GM12878 (cell line): ENCODE data around the gene CLEC4G. TPM values are rescaled to one million over a fixed set of nuclear protein-coding genes. Genes with fewer than 3 reads are reported as not detected.

Experiments
- ATAC-seq: fragments of 200-7000 bp; cut with Tn5 transposase; 3 replicates; pipeline ENCODE4 v1.9.1; 2020; ENCODE audit warnings: mild to moderate bottlenecking, moderate library complexity
- BruUV-seq: library from RNA; stranded (reverse); fragments of 400-500 nt; replicated peaks from 2 replicates; lab custom pipeline; 2021; lab: Mats Ljungman, UMichigan
- CTCF ChIA-PET: fragments of 300-600 bp; sonication (Branson Sonifier 250); formaldehyde crosslinking; extraction: SDS; loops from one replicate; lab custom pipeline; 2021; ENCODE audit warnings: inconsistent platforms; lab: Yijun Ruan, JAX
- POLR2A ChIA-PET: fragments of 350-600 bp; formaldehyde crosslinking; extraction: SDS; loops from one replicate; lab custom pipeline; 2021; ENCODE audit warnings: inconsistent platforms; lab: Charles Lee
- RAD21 ChIA-PET: fragments of 300-600 bp; sonication (Branson Sonifier 250); formaldehyde crosslinking; loops from one replicate; lab custom pipeline; 2023; ENCODE audit warnings: antibody characterized with exemption; ENCODE audit not compliant: unreplicated experiment; lab: Charles Lee
- SMC1A ChIA-PET: fragments of 300-600 bp; sonication (Branson Sonifier 250); formaldehyde crosslinking; loops from one replicate; lab custom pipeline; 2023; ENCODE audit not compliant: unreplicated experiment, uncharacterized antibody; lab: Charles Lee
- DNase-seq: peaks from one replicate; pipeline ENCODE4 v3.0.0-alpha.2; 2011; ENCODE audit warnings: low read depth, low spot score
- FAIRE-seq: peaks from 3 replicates; lab custom pipeline; 2011; peaks lifted over from hg19 to GRCh38; lab: Jason Lieb, UNC
- H2AFZ ChIP-seq: 2 replicates; pipeline ENCODE4 v1.6.0; 2011; ENCODE audit warnings: low read depth, low read length, control low read depth; ENCODE audit not compliant: control insufficient read depth
- H3K27ac ChIP-seq: 2 replicates; pipeline ENCODE4 v1.5.1; 2011; ENCODE audit warnings: control low read depth; ENCODE audit not compliant: control insufficient read depth, insufficient read depth
- H3K27me3 ChIP-seq, 2 experiments: replicated peaks in 1 of 2; 2 replicates each; pipeline versions ENCODE4 v1.6.0 to v1.6.1; 2011; ENCODE audit warnings: low read length in 1 of 2; ENCODE audit not compliant: control insufficient read depth in 2 of 2, insufficient read depth in 2 of 2
- H3K36me3 ChIP-seq, 2 experiments: 2 replicates each; pipeline ENCODE4 v1.5.1; 2011; ENCODE audit warnings: low read length in 1 of 2; ENCODE audit not compliant: control insufficient read depth in 2 of 2, insufficient read depth in 2 of 2
- H3K4me1 ChIP-seq: 2 replicates; pipeline ENCODE4 v1.6.1; 2011; ENCODE audit warnings: mild to moderate bottlenecking, low read length, moderate library complexity, mixed read lengths; ENCODE audit not compliant: control insufficient read depth, insufficient read depth
- H3K4me2 ChIP-seq: 2 replicates; pipeline ENCODE4 v1.6.0; 2011; ENCODE audit warnings: control low read depth; ENCODE audit not compliant: control insufficient read depth, insufficient read depth
- H3K4me3 ChIP-seq: fragments of 200-600 bp; sonication (generic); 2 replicates; pipeline ENCODE4 v1.5.1; 2016
- H3K79me2 ChIP-seq: 2 replicates; pipeline ENCODE4 v1.6.0; 2011; ENCODE audit warnings: low read length; ENCODE audit not compliant: control insufficient read depth, insufficient read depth
- H3K9ac ChIP-seq: 2 replicates; pipeline ENCODE4 v1.8.0; 2011; ENCODE audit warnings: low read length, control low read depth, mixed read lengths; ENCODE audit not compliant: control insufficient read depth, insufficient read depth
- H3K9me3 ChIP-seq: replicated peaks from 3 replicates; pipeline ENCODE4 v1.5.1; 2011; ENCODE audit warnings: mild to moderate bottlenecking, low read length; ENCODE audit not compliant: control insufficient read depth, insufficient read depth
- H4K20me1 ChIP-seq: 2 replicates; pipeline ENCODE4 v1.6.0; 2011; ENCODE audit not compliant: control insufficient read depth, insufficient read depth
- BCL11A ChIP-seq: IDR thresholded peaks from 2 replicates; pipeline ENCODE4 v1.6.1; 2011; ENCODE audit warnings: low read depth, low read length
- EED ChIP-seq: sonication (generic); IDR thresholded peaks from 2 replicates; pipeline ENCODE4 v1.6.1; 2016; ENCODE audit warnings: antibody characterized with exemption, low read depth
- FOS ChIP-seq: IDR thresholded peaks from 3 replicates; pipeline ENCODE4 v1.6.1; 2011; ENCODE audit warnings: borderline replicate concordance; ENCODE audit not compliant: insufficient read length; ENCODE audit errors: extremely low read depth
- JUNB ChIP-seq: IDR thresholded peaks from 2 replicates; pipeline ENCODE4 v1.6.1; 2016; ENCODE audit warnings: antibody characterized with exemption, mild to moderate bottlenecking
- SKIL ChIP-seq: fragments of 450-650 bp; IDR thresholded peaks from 2 replicates; pipeline ENCODE4 v1.6.1; 2017; ENCODE audit warnings: mild to moderate bottlenecking, low read depth, inconsistent platforms; ENCODE audit not compliant: poor library complexity, severe bottlenecking
- SP1 ChIP-seq: IDR thresholded peaks from one replicate; pipeline ENCODE4 v1.6.1; 2011; ENCODE audit warnings: low read depth, low read length
- STAT1 ChIP-seq: fragments of 450-650 bp; conservative IDR thresholded peaks from 2 replicates; pipeline ENCODE4 v1.6.1; 2014; ENCODE audit warnings: antibody characterized with exemption, mild to moderate bottlenecking
- TBL1XR1 ChIP-seq: IDR thresholded peaks from 2 replicates; pipeline ENCODE4 v1.6.1; 2012; ENCODE audit warnings: low read depth, low read length, improper control_type of control experiment
- ZNF217 ChIP-seq: fragments of 450-650 bp; IDR thresholded peaks from 2 replicates; pipeline ENCODE4 v1.6.1; 2017; ENCODE audit warnings: antibody characterized with exemption, mild to moderate bottlenecking
- ZNF24 ChIP-seq: fragments of 450-650 bp; IDR thresholded peaks from 2 replicates; pipeline ENCODE4 v1.6.1; 2017; ENCODE audit warnings: antibody characterized with exemption, mild to moderate bottlenecking
- ZSCAN29 ChIP-seq: fragments of 450-650 bp; IDR thresholded peaks from 2 replicates; pipeline ENCODE4 v1.6.1; 2017; ENCODE audit warnings: mild to moderate bottlenecking, moderate library complexity
- ZZZ3 ChIP-seq: IDR thresholded peaks from 2 replicates; pipeline ENCODE4 v1.6.1; 2011; ENCODE audit warnings: low read depth; ENCODE audit not compliant: control insufficient read depth, insufficient read length
- WGBS: methylation state at CpG from one replicate; pipeline ENCODE4 v1.1.6; 2016; ENCODE audit warnings: low lambda C conversion rate; ENCODE audit not compliant: insufficient replicate concordance, insufficient coverage; ENCODE audit errors: missing lambda C conversion rate; 5-methylcytosine and 5-hydroxymethylcytosine counted together
- in situ Hi-C: fragments of 300-500 bp; cut with MboI; formaldehyde crosslinking; loops from 9 replicates; pipeline ENCODE4 v1.14.3; 2018; ENCODE audit warnings: mixed read lengths
- intact Hi-C: fragments of 100-400 bp; cut with micrococcal nuclease; formaldehyde crosslinking; loops from one replicate; pipeline ENCODE4 v1.14.2; 2022; ENCODE audit not compliant: unreplicated experiment
- polyA plus RNA-seq, 11 experiments: library from polyadenylated mRNA; depleted of rRNA in 4 of 11; unstranded in 6 of 11; stranded (reverse) in 5 of 11; fragments of >200 nt; fragmentation: Nextera tagmentation in 4 of 11; fragmentation: Illumina TruSeq in 1 of 11; extraction: Ambion mirVana in 4 of 11; extraction: Trizol in 1 of 11; gene quantifications; 1 replicate in 1 of 11; 2 replicates in 10 of 11; pipeline versions ENCODE4 v1.2.1 to v1.2.3, GENCODE V29; 2011 to 2016; ENCODE audit warnings: inconsistent platforms in 2 of 11, missing spikeins in 2 of 11, low read depth in 1 of 11
- total RNA-seq, 4 experiments: library from RNA; depleted of rRNA in 3 of 4; stranded (reverse); fragments of >200 nt in 3 of 4; fragmentation: Illumina TruSeq in 1 of 4; extraction: Trizol in 1 of 4; gene quantifications; 2 replicates each; pipeline versions ENCODE4 v1.2.1 to v1.2.3, GENCODE V29; 2013 to 2021
- TF ChIP-seq, protein P1 (sequence below): IDR thresholded peaks from 2 replicates; pipeline ENCODE4 v1.6.1; 2011; ENCODE audit warnings: low read depth, low read length, improper control_type of control experiment, borderline replicate concordance
- TF ChIP-seq, protein P2 (sequence below): fragments of 450-650 bp; formaldehyde crosslinking; IDR thresholded peaks from 2 replicates; pipeline ENCODE4 v1.5.0; 2022; ENCODE audit warnings: mild to moderate bottlenecking, missing genetic modification characterization

Gene CLEC4G
- total and polyA plus RNA-seq, 10 of the 15 experiments (the other 5 are each of a cell fraction or from before 2014, with no cell fraction given), result 0.04 TPM; not detected in 9

GRCh38 chr19:7739801-7740681 is 8.1 kb upstream of the CLEC4G start:
- intact Hi-C loops, result no loop called here
- ChIA-PET CTCF (no interaction called here), SMC1A (interaction anchor here (1.3 kb wide), 2 partner anchors 11 to 18 kb away, joined by 4 to 5 read pairs; no protein-coding TSS in a partner anchor), POLR2A (interaction anchor here (1.4 to 1.6 kb wide), 2 partner anchors 40 to 60 kb away, joined by 3 to 4 read pairs; no protein-coding TSS in a partner anchor), RAD21 (no interaction called here)
- Histone ChIP-seq H4K20me1 (no peaks in the 10 kb centered on the region), H3K4me2 (no peak overlapping the region), H3K79me2 (no peaks in the 10 kb centered on the region), H3K4me1 (peaks cover 26% of the 10 kb centered on the region), H2AFZ (no peak overlapping the region), H3K4me3 (no peak overlapping the region), H3K27ac (no peak overlapping the region), H3K9me3 (no peaks in the 10 kb centered on the region), H3K9ac (no peak overlapping the region), H3K36me3 (no peaks in the 10 kb centered on the region), H3K27me3 (no peaks in the 10 kb centered on the region)
- in situ Hi-C loops, result no loop called here
- DNase-seq (no peak), FAIRE-seq (no peak), ATAC-seq (no peak)
- WGBS, result 62% methylated on average over 19 of the region's 19 CpGs
- no TSS peak for BruUV-seq
- TF ChIP-seq JUNB (no peak), STAT1 (no peak), ZNF217 (no peak), SKIL (no peak), ZSCAN29 (no peak), FOS (no peak), ZZZ3 (no peak), TBL1XR1 (no peak), BCL11A (no peak), EED (no peak), SP1 (no peak), ZNF24 (no peak)
- TF ChIP-seq, protein P1, sequence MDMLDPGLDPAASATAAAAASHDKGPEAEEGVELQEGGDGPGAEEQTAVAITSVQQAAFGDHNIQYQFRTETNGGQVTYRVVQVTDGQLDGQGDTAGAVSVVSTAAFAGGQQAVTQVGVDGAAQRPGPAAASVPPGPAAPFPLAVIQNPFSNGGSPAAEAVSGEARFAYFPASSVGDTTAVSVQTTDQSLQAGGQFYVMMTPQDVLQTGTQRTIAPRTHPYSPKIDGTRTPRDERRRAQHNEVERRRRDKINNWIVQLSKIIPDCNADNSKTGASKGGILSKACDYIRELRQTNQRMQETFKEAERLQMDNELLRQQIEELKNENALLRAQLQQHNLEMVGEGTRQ, result no peak
- TF ChIP-seq, protein P2, sequence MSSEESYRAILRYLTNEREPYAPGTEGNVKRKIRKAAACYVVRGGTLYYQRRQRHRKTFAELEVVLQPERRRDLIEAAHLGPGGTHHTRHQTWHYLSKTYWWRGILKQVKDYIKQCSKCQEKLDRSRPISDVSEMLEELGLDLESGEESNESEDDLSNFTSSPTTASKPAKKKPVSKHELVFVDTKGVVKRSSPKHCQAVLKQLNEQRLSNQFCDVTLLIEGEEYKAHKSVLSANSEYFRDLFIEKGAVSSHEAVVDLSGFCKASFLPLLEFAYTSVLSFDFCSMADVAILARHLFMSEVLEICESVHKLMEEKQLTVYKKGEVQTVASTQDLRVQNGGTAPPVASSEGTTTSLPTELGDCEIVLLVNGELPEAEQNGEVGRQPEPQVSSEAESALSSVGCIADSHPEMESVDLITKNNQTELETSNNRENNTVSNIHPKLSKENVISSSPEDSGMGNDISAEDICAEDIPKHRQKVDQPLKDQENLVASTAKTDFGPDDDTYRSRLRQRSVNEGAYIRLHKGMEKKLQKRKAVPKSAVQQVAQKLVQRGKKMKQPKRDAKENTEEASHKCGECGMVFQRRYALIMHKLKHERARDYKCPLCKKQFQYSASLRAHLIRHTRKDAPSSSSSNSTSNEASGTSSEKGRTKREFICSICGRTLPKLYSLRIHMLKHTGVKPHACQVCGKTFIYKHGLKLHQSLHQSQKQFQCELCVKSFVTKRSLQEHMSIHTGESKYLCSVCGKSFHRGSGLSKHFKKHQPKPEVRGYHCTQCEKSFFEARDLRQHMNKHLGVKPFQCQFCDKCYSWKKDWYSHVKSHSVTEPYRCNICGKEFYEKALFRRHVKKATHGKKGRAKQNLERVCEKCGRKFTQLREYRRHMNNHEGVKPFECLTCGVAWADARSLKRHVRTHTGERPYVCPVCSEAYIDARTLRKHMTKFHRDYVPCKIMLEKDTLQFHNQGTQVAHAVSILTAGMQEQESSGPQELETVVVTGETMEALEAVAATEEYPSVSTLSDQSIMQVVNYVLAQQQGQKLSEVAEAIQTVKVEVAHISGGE, result no peak
